Measurements from ENCODE around the gene ASB8. TPM values are rescaled to one million over a fixed set of nuclear protein-coding genes. Genes with fewer than 3 reads are reported as not detected.
"Not testable (repeated sequence)": the region's sequence is repeated elsewhere in the genome, so short reads cannot be mapped to it uniquely, and the experiment has no call there.

Gene ASB8
- polyA plus RNA-seq, 3 donors = 28.6 to 46.4 (median 44.5) TPM

DNA sequence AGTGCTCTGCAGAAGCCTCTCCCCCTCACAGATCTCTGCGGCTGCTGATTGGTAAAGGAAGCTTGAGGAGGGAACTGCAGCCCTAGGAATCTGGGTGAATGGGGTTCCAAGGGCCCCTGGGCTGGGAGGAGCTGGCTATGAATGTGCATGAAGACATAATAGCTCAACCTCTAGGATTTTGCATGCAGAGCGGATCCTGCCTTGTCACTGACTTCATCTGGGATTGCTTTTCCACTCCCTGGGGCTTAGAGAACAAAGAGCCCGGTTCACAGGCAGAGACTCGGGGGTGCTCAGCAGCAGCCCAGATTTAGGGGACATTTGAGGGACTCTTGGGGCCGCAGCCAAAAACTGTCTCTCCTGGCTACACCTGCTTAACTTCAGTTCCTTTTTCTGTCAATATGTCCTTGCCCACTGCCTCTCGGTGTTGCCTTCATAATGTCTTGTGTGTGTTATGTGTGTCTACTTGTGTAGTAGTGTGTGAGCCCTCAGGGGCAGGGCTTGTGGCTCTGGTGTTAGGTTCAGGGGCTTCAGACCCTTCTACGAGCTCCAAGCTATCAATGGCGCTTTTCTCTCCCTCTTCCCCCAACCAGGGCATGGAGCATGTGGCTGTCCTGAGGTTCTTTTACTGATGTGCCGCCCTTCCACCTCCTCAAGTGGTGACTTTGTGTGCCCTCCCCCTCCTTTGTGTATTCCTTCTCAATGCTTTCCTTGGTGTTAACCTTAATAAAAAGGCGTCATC, 28.0 kb upstream of the ASB8 start:
- DNase-seq = no peak

DNA sequence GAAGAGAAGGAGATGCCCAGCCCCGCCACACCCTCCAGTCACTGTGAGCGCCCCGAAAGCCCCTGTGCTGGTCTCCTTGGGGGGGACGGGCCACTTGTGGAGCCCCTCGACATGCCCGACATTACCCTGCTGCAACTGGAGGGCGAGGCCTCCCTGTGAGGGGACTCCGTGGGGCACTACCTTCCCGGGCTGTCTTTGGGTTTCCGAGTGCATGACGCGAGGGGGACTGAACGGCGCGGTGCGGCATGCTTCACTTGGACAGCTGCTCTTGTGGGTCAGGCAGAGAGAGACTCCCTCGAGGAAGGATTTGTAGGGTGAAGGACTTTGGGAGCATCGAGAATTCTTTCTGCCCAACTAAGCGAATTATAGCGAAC, 27.2 kb upstream of the ASB8 start:
- DNase-seq = no peak

DNA sequence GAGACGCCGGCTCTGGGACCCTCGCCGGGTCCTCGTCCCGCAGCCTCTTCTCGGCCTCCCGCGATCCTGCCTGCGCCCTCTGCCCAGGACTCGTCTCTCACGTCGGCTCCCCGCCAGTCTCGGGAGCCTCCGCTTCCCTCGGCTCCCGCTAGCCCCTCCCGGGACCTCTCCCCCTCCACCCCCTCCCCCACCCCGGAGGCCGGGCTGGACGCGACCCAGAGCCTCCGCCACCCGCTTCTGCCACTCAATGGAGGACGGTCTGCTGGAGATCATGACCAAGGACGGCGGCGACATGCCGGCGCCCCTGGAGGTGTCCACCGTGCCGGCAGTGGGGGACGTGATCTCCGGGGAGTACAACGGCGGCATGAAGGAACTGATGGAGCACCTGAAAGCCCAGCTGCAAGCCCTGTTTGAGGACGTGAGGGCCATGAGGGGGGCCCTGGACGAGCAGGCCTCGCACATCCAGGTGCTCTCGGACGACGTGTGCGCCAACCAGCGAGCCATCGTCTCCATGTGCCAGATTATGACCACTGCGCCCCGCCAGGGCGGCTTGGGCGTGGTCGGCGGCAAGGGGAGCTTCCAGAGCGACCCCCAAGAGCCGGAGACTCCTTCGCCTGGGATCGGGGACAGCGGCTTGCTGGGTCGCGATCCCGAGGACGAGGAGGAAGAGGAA, 26.7 kb upstream of the ASB8 start:
- no peak for DNase-seq

GRCh38 chr12:48183091-48183875, 26.0 kb upstream of the ASB8 start, which contains the start of gene CCDC184:
Gene CCDC184, plus strand, starts transcription at chr12:48183644. Its CDS starts 479 bp downstream, at chr12:48184123.
- DNase-seq = peak; percentile 82

GRCh38 chr12:48182631-48183030, 25.3 kb upstream of the ASB8 start:
- no peak for DNase-seq

- DNase-seq = no peak
Observed at GRCh38 chr12:48180857-48181495, 23.7 kb upstream of the ASB8 start.

GRCh38 chr12:48180424-48180823, 23.1 kb upstream of the ASB8 start:
- DNase-seq = no peak

GRCh38 chr12:48179466-48179865, 22.2 kb upstream of the ASB8 start:
- DNase-seq = no peak

- DNase-seq = no peak
Observed at GRCh38 chr12:48177982-48178381, 20.7 kb upstream of the ASB8 start.

GRCh38 chr12:48176417-48176751, 19.1 kb upstream of the ASB8 start:
- no peak for DNase-seq

- no peak for DNase-seq
Observed at GRCh38 chr12:48175613-48176416, 18.5 kb upstream of the ASB8 start.

DNA sequence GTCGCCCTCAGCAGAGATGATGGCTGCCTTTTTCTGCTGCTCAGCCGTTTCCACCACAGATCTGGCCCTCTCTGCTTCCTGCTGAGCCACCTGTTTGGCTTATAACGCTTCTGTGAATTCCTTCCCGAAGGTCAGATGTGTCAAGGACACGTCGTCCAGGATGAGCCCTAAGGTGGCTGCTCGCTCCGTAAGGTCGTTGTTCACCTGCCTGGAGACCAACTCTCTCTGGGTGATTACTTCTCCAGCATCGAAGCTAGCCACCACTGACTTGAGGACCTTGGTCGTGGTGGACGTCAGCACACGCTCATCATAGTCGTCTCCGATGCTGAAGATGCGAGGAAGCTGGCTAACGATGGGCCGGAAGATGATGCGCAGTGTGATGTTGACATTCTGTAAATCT, 11.7 kb upstream of the ASB8 start:
- no peak for DNase-seq

DNA sequence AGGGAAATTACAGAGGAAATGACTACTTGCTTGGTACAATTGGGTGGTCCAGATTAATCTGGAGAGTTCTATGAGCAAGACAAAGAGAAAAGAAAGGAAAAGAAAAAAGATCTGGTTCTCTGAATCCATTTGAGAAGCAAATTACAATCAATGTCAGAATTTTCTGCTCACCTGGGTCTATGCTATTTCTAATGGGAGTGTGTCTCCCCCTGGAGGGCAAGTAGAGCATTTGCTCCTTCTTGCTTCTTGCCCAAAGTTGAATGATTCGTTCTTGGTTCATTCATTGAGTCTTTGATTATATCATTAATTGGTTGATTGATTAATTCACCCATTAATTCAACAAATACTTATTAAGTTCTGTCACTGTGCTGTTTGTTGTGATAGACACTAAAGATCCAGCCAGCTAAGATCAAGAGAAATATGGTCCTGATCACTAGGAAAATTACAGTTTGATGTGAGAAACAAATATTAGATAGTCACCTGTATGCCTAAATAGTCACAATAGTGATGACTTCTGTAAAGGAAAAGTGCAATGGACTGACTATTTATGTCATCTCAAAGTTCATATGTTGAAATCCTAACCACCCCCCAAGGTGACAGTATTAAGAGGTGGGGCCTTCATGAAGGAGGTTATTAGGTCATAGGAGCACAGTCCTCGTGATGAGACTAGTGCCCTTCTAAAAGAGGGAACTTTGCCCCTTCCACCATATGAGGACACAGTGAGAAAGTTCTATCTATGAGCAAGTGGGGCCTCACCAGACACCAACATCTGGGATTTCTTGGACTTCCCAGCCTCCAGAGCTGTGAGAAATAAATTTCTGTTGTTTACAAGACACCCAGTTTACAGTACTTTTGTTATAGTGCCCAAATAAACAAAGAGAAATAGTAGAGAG, 8.0 kb upstream of the ASB8 start:
- peak; percentile 64 for DNase-seq

DNA sequence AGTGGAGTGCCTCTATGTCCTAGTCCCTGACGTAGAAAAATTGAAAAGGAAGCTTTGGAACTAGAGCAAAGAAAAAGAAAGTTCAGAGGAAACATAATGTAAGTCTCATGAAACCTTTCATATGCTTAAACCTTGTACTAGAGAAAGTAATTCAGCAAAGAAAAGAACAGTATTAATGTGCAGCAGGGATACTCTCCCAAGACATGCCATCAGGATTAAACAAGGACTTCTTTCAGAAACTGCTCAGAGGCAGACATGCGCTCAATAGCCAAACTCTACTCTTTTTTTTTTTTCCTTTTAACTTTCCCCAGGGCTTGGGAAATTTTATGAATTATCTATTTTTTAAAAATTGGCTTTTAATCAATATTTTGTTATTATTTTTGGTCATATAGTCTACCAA, 7.1 kb upstream of the ASB8 start:
- DNase-seq = no peak

- no peak for DNase-seq
Observed at GRCh38 chr12:48163150-48163747, 5.9 kb upstream of the ASB8 start.

- no peak for DNase-seq
Observed at GRCh38 chr12:48160807-48161206, 3.5 kb upstream of the ASB8 start.

DNA sequence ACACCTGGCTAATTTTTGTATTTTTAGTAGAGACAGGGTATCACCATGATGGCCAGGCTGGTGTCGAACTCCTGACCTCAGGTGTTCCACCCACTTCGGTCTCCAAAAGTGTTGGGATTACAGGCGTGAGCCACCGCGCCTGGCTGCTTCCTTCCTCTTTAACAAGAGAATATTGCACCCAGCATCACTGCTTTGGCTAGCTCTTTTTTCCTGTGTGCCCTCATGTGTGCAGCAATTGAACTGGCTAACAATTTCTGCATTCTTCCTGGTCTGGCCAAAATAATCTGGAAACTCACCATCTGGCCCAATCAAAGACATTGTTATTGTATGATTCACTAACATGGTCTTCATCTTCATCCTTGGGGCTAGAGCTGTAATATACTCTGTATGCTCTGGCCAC, 2.7 kb upstream of the ASB8 start:
- DNase-seq = no peak

- no peak for DNase-seq
Observed at GRCh38 chr12:48157889-48158370, 615 bp upstream of the ASB8 start.

GRCh38 chr12:48156652-48157017, 680 bp downstream of the ASB8 start:
- DNase-seq = no peak

DNA sequence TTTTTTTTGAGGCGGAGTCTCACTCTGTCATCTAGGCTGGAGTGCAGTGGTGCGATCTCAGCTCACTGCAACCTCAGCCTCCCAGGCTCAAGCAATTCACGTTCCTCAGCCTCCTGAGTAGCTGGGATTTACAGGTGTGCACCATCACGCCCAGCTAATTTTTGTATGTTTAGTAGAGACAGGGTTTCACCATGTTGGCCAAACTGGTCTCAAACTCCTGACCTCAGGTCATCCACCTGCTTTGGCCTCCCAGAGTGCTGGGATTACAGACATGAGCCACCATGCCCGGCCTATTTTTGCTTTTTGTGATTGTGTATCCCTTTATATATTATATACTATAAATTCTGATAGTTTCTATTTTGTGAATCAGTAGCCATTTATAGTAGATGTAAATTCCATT, 1.5 kb downstream of the ASB8 start:
- not testable (repeated sequence) for DNase-seq
